GM18858 (cell line): ENCODE measurements around the gene CIRBP.

Experiments
- ATAC-seq: cut with Tn5 transposase; IDR thresholded peaks from one replicate; pipeline ENCODE4 v1.9.1; 2021; ENCODE audit not compliant: unreplicated experiment

CIRBP gene

DNA sequence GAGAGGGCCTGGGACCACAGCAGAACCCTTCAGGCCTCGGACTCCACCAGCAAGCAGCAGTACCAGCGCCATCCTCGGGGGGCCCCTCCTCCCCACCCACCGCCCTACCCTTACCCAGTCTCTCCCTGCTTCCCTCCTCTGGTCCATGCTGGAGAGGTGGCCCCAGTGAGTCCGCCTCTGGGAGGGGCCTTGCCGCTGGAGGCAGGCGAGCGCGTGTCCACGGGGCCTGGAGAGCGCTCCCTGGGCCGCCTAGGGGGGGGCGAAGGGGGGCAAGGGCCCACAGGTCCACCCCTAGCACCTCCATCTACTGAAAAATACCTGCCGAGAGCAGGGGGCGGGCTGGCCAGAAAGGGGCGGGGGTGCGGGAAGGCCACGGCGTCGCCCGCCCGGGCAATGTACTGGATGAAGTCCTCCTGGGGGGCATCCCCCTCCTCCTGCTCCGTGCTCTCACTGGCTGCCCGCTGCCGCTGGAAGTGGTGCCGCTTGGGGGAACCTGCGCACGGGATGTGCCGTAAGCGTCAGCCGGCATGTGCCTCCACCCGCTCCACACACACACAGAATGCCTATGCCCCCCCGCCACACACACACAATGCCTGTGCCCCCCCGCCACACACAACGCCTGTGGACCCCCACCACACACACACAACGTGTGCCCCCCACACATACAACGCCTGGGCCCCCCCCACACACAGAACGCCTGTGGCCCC lies 38.2 kb upstream of the CIRBP start:
- no peak for ATAC-seq

DNA sequence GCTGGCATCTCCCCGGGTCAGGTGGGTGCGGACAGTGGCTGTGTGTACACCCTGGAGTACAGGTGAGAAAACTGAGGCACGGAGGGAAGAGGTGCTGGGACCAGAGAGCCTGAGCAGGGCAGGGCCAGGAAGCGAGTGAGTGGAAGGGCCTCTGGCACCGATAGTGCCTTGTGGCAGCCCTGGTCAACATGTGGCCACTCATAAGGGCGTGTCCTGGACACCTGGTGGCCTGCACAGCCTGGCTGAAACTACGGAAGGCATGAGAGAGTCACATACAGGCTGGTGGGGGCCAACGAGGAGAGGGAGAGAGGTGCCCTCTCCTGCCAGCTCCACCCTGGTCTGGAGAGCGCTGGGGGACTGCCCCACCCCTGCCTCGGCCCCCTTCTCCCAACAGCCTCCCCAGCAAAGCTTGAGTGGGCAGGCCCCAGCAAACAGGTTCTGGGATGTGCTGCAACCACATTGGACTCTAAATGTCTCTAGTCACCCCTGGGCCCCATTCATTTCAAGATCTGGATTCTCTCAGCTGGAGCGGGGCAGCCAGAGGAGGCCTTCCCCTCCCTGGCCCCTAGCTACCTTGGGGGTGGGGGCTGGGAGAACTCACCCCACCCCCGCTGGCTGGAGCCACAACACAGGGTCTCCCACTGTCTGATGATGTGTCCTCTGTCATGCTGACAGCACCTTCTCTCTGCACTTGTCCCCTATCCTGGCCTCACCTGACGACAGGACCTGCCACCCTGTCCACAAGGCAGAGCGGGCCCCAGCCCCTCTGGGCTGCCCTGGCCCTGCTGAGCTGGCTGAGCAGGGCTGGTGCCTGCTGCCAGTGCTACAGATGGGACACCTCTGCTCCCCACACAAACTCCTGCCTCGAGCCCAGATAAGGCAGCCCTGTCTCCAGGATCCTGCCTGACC lies 37.1 kb upstream of the CIRBP start:
- ATAC-seq = no peak

DNA sequence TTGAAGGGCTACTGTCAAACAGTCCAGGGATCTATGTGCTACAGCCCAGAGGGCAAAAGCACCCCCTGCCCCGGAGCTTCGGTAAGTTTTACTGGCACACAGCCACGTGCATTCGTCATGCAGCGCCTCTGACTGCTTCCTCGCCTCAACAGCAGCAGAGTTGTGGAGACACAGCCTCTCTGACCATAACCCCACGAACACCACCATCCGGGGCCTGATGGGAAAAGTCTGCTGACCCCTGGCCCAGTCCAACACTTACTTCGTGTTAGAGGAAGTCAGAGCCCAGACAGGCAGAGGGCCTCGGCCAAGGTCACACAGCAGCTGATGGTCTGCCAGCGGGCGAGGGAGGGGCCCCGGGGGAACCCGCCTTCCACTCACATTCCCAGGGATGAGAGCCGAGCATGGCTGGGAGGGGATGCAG lies 36.5 kb upstream of the CIRBP start:
- ATAC-seq = no peak

DNA sequence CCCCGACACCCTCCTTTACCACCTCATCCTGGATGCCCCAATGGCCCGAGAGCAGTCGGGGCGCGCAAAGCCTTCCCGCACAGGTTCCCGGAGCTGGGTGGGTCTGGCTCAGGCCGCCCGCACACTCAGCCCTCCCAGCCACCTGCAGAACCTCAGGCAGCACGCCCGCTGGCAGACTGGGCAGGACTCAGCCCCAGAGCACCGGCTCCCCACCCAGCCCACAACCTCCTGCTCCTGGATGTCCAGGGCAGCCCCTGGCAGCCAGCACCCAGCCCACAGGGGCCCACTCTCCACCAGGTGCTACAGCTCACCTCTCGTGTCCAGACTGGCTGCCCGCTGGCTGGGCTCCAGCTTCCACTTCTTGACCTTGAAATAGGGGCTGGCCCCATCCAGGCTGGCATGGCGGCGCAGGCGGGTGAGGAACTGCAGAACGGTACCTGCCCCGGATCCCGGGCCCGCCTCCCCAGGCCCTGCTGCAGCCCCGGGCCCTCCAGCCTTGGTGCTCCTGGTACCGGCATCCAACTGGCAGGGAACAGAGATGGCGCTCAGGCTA lies 35.9 kb upstream of the CIRBP start:
- ATAC-seq = no peak

DNA sequence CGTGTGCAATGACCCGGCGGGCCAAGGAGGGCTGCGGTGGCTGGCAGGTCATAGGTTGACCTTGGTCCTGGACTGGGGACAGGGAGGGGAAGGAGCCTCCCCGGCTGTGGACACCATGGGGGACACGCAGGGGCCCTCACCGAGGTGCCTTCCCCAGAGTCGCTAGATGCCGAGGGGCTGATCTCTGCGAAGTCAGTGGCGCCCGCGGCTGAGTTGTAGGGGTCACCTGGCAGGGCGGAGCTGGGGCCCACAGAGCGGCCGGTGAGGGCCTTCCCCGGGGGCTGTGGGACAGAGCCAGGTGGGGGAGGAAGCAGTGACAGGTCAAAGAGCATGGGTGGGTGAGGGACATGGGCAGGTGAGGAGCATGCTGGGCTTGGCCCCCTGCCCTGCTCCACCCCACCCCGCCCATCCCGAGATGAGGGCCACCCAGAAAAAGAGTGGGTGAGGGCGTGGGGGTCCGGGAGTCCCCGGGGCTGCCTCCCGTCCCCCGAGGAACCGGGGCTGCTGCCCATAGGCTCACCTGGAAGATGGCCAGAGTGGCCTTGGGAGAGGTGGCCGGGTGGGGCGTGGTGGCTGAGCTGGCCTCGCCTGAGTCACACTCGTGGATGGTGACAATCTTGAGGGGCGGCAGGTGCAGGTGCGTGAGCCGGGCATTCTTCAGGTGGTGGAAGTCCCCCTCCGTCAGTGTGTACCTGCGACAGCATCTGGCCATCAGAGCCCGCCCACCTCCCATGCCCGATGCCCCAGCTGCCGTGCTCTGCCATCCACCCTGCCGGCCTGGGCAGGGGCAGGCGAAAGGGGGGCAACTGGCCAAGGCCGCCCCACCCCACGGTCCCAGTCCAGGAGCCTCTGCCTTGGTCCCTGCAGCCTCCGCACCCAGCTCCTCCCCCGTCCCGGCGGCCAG lies 34.8 kb upstream of the CIRBP start:
- ATAC-seq = no peak

DNA sequence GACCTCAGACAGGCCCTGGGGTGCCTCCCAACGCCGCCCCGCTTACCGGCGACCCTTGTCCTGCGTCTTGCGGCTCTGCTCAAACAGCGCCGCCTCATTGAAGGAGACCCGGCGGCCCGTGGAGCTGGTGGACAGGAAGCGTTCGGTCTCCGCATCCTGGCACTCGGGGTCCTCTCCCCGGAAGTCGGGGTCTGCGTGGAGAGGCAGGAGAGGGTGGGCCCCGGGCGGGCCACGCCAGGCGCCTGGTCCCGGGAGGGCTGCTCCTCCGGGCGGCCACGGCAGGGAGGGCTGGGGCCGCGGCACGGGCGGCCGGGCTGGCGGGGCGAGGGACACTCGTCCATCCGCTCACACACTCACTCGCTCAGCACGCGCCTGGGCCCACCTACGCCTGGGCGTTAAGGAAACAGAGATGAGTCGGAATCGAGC lies 34.2 kb upstream of the CIRBP start:
- no peak for ATAC-seq

DNA sequence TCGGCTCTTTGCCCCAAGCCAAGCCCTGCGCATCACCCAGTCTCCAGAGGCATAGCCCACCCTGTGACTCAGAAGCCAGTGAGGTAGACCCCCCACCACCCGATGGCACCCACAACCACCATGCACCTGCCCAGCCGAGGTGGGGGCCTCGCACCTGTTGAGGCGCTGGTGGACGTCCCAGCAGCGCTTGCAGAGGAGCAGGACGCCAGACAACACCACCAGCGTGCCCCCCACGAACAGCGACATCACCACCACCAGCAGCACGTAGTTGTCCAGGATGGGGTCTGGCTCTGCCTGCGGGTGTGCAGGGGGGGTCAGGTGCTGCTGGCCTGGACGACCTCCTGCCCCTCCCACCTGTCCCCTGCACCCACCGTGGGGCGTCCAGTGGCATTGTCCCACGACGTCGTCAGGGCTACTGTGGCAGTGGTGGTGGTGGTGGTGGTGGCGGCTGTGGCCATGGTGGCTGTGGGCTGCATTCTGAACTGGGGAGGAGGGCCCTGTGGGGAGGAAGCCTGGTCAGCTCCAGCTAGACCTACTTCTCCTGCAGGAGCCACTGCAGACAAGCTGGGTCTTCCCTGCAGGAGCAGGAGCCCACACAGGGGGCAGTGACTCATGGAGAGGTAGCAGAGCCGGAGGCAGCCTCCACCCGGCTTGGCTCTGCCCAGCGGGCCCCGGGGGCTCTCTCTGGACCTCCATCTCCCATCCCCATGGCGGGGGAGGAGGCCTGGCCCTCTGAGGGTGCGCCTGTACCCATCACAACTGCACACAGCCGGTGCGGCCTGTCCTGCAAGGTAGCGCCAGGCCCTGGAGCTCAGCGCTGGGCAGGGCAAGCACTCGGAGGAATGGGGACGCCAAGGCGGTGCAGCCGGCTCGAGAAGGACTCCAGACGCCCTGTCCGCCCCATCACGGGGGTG lies 33.2 kb upstream of the CIRBP start:
- ATAC-seq = no peak

DNA sequence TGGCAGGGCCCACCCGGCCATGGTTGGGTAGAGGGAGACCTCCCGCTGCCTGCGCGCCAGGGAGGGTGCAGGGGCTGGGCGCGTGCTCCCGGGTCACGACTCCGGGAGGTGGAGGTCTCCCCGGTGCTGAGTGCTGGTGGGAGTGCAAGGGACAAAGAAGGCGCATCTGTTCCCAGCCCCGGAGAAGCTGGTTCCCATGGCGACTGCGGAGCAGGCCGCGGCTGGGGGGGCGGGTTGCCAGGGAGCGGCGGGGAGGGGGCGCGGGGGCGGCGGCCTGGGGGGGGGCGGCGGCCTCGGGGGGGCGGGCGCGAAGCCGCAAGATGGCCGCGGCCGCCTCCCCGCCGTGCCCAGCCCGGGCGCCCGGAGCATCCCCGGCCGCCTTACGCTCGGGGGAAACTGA lies 32.6 kb upstream of the CIRBP start:
- no peak for ATAC-seq

DNA sequence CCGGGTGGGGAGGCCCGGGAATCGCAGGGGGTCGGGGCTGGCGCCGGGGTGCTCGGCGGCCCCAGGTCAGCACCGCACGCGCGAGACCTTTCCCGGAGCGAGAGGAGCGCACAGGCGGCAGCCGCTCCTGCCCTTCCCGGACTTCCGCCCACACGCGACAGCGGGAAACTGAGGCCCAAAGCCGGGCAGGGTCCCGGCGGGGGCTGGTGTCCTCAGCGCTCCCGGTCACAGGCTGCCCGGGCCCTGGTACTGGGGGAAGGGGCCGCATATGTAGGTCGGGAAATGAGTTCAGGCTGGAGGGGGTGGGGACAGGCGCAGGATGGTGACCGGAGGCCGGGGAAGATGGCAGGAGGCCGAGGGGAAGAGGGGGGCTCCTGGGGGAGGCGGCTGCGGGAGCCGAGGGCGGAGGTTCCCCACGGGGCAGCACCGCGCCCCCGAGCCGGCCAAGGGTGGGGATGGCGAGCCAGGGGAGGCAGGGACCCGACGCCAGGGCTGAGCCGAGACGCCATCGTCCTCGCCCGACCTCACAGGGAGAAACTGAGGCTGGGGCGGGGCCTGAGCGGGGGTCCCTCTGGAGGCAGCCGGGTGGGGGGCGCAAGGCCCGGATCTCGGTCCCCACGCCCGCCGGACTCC lies 32.0 kb upstream of the CIRBP start:
- ATAC-seq = no peak

DNA sequence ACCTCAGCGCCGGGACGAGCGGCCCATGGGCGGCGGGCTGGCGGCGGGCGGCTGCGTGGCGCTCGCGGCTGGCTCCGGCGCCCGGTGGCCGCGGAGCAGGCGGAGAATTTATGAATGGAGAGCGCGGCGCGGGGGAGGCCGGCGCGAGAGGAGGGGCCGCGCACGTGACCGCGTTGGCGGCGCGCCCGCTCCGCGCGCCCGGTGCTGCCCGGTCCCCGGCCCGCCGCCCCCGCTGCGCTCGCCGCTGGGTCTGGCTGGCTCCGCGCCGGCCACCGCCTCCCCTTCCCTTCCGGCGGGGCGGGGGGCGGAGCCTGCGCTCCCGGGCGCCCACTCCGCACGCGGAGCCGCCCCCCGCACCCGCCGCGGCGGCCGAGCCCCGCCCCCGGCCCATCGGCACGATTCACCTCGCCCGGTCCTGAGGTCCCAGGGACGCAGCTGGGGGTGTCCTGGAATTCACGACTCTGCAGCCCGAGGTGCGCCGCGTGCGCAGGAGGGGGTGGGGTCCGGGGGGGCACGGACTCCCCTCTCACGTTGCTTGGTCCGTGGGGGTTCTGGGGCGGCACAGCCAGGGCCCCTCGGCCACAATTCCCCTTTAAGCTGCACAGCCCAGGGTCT lies 31.3 kb upstream of the CIRBP start, which contains the start of gene CBARP:
TSS of gene CBARP (minus strand) at position 252 of the 615 bp plus-strand sequence. CDS start 1,905 bp downstream, outside the sequence.
- ATAC-seq = no peak

DNA sequence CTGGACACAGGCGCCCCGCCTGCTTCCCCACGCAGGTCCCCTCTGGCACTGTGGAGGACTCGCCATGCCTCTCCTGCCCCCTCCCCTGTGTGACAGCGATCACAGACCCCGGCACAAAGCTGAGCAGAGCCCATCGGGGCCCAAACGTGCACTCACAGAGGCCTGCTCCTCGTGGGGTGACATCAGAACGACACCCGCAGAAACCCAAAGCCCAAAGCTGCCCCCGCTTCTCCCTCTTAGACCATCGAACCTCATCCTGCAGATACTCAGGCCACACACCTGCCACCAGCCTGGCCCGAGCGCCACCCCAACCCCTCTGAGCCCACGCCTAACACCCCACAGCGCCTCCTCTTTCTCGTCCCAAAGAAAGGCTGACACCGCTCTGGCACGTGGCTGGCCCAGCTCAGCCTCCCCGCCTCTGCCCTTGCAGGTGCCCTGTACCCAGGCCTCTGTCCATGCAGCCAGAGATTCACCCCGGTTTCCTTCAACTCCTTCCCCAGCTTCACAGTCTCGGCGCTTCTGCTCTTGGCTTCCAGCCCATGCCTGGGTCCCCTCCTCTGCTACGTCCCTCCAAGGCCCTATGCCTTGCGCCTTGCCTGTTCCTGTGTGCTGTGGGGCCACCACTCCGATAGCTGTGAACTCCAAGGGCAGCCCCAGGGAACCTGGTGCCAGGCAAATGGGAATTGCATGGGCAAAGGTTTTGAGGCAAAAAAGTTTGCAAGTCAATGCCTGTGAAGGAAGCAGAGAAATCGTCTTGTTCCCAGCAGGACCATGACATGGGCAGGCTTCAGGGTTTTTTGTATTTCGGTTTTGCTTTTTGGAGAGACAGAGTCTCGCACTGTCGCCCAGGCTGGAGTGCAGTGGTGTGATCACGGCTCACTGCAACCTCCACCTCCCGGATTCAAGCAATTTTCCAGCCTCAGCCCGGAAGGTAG lies 30.5 kb upstream of the CIRBP start:
- no peak for ATAC-seq

DNA sequence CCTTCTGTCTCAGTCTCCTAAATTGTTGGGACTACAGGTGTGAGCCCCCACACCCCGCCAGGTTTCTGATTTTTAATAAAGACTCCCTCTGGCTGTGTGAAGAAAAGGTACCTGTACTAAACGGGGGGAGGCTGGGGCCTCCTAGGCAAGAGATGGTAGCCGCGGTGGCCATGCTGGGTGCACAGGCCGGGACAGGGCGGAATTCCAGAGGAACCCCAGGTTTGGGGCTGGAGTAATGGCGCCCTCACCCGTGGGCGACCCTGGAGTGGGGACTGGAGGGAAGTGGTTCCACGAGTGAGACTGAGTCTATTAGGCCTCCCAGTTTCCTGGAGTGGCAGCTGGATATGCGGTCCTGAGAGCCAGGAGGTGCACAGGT lies 29.7 kb upstream of the CIRBP start:
- no peak for ATAC-seq

DNA sequence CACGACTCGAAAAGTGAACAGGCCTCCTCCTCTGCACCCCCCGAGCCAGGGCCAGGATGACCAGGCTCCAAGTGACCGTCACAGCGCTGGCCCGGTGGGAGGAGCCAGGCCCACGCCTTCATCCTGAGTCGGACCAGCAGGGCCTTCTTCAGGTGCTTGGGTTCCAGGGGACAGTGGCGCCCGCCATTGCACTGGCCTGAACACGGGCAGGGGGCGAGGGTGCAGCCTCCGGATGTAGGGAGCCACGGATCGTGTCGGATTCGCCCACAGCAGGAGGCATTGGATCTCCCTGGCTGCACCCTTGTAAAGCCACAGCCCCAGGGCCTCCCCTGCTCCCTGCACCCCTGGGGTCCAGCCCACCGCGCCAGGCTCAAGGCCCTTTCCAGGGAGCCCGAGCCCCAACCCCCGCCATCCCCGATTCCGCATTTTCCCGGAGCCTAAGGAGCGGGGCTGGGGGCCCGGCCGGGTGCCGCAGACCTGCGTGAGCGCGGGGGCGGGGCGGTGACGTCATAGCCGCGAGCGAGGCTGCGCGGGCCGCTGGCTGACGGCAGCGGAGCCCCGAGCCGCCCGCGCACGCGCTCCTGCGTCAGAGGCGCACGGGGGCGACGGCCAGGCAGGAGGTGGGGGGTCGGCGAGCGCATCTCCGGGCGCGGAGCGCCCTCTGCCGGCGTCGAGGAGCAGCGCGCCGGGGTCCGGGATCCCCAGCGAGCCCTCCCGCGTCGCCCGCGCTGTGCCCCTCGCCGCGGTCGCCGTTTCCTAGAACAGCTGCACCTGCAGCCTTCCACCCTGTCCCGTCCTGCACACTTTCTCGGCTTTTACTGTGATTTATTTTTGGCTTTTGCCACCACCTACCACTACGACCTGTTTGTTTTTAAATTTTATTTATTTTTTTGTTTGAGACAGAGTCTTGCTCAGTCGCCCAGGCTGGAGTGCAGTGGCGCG lies 29.1 kb upstream of the CIRBP start:
- ATAC-seq = peak; percentile 22

DNA sequence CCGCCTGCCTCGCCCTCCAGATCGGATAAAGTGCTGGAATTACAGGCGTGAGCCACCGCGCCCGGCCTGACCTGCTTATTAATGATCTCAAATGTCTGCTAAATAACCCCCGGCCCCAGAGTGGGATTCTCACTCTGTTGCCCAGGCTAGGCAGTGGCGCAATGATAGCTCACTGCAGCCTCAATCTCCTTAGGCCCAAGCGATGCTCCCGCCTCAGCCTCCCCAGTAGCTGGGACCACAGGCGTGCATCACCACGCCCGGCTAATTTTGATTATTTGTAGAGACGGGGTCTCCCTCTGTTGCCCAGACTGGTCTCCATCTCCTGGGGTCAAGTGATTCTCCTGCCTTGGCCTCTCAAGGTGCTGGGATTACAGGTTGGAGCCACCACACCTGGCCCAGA lies 28.2 kb upstream of the CIRBP start:
- ATAC-seq = no peak

DNA sequence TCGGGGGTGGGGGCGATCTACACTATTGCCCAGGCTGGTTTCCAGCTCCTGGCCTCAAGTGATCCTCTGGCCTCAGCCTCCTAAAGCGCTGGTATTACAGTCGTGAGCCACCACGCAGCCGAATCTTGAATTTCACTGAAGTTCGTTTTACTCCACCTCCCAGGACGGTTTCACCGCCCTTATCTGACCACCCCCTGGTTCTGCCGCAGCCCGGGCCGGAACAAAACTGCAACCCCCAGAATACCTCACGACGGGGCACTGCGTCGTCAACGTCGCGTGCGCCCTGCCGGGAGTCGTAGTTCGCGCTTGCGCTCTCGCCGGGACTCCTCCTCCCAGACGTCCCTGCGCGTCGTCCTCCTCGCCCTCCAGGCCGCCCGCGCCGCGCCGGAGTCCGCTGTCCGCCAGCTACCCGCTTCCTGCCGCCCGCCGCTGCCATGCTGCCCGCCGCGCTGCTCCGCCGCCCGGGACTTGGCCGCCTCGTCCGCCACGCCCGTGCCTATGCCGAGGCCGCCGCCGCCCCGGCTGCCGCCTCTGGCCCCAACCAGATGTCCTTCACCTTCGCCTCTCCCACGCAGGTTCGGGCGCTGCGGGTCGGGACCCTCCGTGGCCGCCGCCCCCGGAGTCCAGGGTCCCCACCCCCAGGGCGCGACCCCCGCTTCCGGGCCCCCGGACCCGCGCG lies 27.6 kb upstream of the CIRBP start, which contains the start of gene ATP5F1D:
TSS of gene ATP5F1D (plus strand) at position 335 of the 679 bp plus-strand sequence. CDS start at position 435, 100 bp downstream.
- no peak for ATAC-seq
